ENCODE results near the gene RCAN2.

The RCAN2 gene

DNA sequence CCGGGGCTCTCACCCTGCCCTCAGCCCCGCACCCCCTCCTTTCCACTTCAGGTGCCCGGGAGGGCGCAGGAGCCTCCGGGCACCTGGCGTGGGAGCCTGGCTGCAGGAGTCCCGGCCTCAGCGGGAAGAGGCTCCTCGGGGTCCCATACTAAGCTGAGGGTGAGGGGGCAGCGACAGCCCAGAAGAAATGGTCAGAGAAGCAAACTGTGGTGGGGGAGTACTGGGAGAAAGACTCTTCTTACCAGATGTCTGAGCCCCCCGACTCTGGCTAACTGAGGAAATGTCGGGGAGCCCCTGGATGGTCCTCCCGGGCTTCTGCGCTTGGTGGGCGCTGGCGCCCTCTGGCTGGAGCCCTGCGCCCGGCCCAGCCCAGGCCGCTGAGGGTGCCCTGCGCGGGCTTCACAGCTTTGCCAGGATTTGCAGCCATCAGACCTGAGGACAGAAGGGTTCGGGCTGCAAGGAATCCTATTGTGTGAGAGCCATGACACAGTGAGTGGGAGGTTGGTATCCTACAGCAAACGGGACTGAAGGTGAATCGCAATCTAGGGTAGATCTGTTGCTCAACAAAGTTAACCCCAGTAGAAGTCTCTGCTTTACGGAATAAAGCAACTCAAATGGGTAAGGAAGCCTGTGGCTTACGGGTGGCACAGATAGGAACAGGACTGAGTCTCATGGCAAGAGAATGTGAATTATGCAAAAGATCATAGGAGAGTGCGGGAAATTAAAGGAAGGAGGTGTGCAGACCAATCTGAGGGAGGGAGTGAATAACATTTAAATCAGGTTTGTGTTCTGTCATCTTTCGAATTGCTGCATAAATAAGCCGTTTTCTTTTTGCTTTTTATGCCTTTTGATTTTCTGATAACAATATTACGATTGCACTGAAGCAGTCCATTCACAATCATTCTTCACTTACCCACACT lies 639 bp upstream of the RCAN2 start:
- DNase-seq (ENCODE audit: low spot score), result peak; percentile 9

GRCh38 chr6:46490425-46491200 lies 636 bp downstream of the RCAN2 start:
- peak; percentile 14 for DNase-seq (ENCODE audit: low spot score)

DNA sequence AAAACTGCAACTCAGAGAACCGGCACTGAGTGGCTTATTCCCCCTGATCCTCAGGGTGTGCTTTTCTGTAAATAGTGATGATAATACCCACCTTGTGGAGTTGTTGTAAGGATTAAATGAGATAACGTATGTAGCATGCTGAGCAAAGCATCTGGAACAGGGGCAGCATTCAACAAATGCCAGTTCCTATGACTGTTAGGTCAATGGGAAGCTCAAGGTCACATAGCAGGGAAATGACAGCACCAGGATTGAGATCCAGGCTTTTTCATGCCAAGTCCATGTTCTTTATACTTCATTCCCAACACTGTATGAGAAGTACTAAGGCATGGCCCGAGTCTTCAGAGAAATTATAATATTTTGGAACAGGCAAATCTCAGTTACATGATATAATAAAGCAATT lies 5.1 kb downstream of the RCAN2 start:
- DNase-seq (ENCODE audit: low spot score), result no peak

GRCh38 chr6:46484081-46484820 lies 7.0 kb downstream of the RCAN2 start:
- no peak for DNase-seq (ENCODE audit: low spot score)

GRCh38 chr6:46476301-46476700 lies 14.9 kb downstream of the RCAN2 start:
- DNase-seq (ENCODE audit: low spot score), result no peak

DNA sequence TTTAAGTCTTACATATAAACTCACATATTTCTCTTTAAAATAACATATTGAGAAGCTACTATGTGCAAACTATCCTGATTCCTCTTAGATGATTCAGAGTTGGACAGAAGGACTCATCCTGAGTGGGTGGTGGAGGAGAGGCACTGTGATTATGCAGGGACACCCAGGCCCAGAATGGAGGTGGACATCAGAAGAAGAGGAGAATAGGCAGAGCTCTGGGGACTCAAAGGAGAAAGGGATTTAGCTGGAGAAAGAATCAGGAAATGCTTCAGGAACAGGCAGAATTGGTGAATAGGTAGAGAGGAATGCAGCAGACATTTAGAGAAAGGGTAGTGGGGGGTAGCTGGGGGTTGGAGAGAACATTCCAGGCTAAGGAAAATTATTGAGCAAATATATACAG lies 17.4 kb downstream of the RCAN2 start:
- no peak for DNase-seq (ENCODE audit: low spot score)

DNA sequence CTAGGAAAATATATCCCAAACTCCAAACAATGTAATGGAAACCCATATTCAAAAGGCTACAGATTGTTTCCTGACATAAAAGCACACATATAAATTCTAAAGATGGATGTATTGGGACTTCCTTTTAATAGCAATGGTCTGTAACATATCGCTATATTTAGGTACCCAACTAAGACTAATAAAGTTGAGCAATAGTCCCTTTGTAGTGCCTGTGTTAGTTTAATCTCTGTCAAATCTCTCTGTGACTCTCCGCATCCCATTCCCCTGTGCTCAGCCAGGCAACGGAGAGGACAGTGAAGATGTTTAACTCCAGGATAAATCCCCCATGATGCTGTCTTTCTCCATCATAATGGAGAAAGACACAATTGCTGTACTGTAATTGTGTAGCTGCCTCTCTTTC lies 19.0 kb downstream of the RCAN2 start:
- no peak for DNase-seq (ENCODE audit: low spot score)

GRCh38 chr6:46469021-46469420 lies 22.2 kb downstream of the RCAN2 start:
- DNase-seq (ENCODE audit: low spot score), result no peak

GRCh38 chr6:46468403-46469010 lies 22.7 kb downstream of the RCAN2 start:
- DNase-seq (ENCODE audit: low spot score), result no peak

DNA sequence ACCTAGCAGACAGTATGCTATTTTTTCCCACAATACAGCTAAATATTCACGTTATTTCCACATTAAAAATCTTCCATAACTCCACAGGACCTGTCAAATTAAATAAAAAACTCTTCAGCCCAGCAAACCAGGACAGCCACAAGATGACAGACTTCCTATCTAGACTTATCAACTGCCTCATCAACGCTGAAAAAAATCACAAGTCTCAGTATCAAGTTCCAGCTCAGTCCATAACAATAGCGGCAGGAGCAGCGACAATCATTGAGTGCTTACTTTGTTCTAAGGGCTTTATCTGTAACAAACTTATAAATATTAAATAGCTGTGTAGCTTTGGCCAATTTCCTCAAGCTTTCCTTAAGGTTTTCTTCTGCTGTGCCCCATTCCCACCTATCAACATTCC lies 24.7 kb downstream of the RCAN2 start:
- DNase-seq (ENCODE audit: low spot score), result no peak

DNA sequence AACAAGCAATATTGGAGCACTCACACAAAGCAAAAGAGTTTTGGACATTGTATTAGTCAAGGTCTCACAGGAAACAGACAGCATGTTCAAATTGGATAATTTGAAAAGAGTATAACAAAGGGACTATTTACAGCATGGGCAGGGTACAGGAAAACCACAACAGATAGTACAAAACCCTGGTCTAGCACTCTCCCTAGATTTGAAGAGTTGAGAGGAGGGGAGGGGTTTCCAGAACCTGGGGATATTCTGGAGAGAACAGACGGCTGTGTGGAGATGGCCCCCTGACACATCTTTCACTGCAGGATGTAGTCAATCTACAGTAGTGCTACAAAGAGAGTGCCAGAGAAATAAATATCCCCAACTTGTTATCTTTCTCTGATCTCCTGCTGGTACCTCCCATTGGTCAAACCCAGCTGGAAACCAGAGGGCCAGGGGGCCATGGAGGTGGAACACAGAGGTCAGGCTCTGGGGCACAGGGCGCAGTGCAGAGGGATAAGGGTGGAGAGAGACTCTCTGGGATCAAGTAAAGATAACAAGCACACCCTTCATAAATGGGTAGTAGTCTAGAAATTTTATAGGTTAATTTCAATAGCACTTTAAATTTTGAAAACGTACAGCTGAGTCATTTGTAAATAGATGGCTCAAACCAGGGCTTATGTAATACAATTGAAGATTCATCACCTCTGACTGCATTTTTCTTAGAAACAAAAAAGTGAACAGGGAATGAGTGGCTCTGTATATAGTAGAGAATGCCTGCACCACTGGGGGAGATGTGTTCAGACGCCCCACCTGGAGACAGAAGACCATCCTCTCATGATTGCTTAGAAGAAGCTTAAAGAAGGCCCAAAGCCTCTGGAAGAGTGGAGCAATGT lies 25.7 kb downstream of the RCAN2 start:
- no peak for DNase-seq (ENCODE audit: low spot score)

GRCh38 chr6:46456297-46456696 lies 35.0 kb downstream of the RCAN2 start:
- DNase-seq (ENCODE audit: low spot score), result no peak

- DNase-seq (ENCODE audit: low spot score), result no peak
Observed at GRCh38 chr6:46454691-46455090, 36.6 kb downstream of the RCAN2 start.

DNA sequence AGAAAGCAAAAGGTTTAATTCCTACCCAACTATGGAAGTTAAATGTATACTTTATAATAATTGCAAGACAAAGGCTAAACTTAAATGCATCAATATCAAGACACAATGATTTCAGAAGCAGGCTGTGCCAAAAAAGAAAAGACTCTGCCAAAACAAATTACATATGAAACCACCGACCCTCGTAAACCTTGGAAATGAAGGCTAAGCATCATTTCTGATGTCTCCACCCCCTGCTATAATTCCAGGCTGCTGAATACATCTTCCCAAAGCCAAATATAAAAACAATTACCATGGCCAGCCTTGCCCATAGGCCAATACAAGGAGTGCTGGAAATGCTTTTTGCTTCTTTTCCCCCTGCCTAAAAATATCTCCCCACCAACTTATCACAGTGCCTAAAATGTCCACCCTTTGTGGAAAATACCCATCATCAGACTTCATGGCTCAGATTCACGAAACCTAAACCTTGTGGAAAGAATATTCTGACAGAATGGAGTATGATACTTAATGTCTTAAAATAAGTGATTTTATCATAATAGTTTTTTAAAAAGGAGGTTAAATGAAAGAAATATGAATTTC lies 37.4 kb downstream of the RCAN2 start:
- DNase-seq (ENCODE audit: low spot score), result no peak

DNA sequence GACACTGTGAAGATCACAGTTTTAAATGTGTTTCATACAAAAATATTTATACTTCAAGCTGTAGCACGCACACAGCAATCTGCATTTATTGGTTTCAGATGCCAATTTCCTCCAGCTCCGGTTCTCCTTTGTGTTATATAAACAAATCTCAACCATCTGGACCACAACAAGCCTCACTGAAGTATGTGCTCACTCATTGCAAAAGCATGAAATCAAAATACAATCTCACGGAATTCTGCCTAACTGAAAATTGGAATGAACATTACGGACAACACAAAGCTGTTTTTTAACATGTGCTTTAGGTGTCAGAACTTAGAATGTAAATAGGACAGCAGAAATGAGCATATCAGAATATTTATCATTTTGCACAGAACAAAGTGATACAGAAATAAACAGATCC lies 38.0 kb downstream of the RCAN2 start:
- DNase-seq (ENCODE audit: low spot score), result no peak

GRCh38 chr6:46452312-46452917 lies 38.8 kb downstream of the RCAN2 start:
- DNase-seq (ENCODE audit: low spot score), result no peak

DNA sequence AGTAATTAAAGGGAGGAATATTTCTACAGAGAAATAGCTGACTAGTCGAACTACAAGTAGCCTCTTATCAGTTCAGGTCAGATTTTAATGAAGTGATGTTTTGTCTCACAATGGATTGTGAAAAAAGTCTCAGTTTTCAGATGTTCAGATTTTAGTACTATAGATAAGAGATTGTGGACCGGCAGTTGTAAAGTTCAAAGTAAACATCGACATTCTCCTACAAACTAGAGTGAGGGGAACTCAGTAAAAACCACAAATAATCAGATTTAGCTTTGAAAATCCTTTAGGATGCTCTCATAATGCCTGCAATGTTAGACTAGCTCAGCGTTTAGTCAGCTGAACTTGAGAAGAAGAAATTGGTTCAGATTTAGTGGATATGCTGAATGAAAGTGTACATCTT lies 39.9 kb downstream of the RCAN2 start:
- DNase-seq (ENCODE audit: low spot score), result no peak

DNA sequence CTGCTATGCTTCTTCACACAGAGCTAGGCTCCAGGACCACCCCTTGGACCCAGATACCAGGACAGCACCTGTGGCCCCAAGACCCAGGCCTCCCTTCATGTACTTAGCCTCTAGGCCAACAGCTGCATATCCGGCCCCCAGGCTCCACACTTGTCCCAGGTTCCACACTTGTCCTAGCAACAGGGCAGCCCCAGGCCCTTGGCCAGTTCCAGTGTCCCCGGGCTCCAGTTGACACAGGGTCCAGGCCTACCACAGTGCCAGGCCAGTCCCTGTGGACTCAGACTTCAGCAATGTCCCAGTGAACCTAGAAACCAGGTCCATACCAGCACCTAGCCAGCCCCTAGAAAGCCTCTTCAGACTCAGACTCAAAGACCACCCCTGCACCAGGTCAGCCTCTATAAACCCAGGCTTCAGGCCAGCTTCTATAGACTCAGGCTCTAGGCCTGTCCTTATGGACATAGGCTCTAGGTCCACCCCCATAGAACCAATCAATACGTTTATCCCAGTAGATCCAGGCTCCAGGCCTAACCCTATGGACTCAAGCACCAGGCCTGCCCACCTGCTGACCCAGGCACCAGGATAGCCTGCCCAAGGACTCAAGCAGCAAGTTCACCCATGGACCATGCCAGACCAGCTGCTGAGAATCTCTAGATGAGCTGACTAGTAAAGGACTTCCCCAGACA lies 46.3 kb downstream of the RCAN2 start:
- no peak for DNase-seq (ENCODE audit: low spot score)

DNA sequence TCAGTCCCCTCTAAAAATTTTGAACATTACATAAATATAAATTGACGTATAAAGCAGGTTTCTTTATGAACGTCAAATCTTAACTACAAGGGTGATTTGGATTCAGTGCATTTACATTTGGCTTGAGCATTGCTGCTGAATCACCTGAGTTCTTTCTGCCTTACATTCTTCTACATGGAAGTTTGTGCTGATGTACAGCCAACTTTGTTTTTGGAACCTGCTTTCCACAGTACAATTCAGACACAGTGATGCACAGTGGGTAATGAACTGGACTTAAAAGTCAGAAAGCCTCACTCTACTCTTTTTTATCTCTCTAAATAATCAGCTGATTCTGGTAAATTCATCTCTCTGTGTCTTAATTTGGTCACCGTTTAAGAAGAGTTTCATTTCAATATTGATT lies 47.6 kb downstream of the RCAN2 start:
- no peak for DNase-seq (ENCODE audit: low spot score)

DNA sequence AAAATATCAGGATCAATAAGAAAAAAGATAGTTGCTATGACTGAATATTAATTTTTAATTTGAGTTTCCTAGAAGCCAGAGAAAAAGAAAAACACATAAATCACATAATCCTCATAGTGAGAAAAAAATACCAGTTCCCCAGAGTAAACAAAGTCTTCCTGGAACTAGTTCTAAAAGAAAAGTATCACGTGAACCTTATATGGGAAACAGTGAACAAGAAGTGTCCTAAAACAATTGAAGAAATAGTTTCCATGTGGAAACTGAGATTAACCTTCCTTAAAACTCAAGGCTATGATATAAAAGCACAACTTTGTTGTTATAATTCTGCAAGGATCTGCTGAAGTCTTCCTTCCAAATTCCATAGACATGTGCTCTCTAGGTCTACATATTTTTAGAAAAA lies 50.6 kb downstream of the RCAN2 start:
- no peak for DNase-seq (ENCODE audit: low spot score)

Measured in NAMALWA (cell line).